ENCODE data around the gene APLN. TPM values are rescaled to one million over a fixed set of nuclear protein-coding genes. Genes with fewer than 3 reads are reported as not detected.

Gene APLN
- total and polyA plus RNA-seq, 9 of the 15 experiments (the other 6 are each of a cell fraction or from before 2014, with no cell fraction given): 0.04 to 0.06 TPM; not detected in 7

GRCh38 chrX:129606918-129607317 is 47.8 kb downstream of the APLN start (continued):
- TF ChIP-seq CTCF (IDR thresholded peaks at IDR 0.05 in 2 of 3, conservative IDR thresholded peaks at IDR 0.05 in 1 of 3; ENCODE audit: insufficient read depth in 2 of 3, low read depth in 1 of 3, low read length in 3 of 3): peak; percentile 76 to 84 (median 77)
- peak; percentile 94 for TF ChIP-seq U2AF1 (optimal IDR thresholded peaks at IDR 0.05; ENCODE audit: low read depth, low read length)

- ATAC-seq: peak; percentile 50
- peak; percentile 20 to 50 (median 26) for DNase-seq (ENCODE audit: extremely low read depth in 1 of 4, low spot score in 3 of 4)
- H3K4me1 ChIP-seq (replicated peaks in 1 of 2; ENCODE audit: control insufficient read depth in 2 of 2, insufficient read depth in 2 of 2, low read length in 2 of 2): peaks cover 10 to 18% of the 10 kb centered on the region in 2 experiments; a peak in 4 of 5 replicates
- intact Hi-C loops (cut with micrococcal nuclease): no loop called here
- CTCF ChIA-PET (ENCODE audit: low intra/inter-chr PET ratio): interaction anchor here (0.6 to 1.1 kb wide), 3 partner anchors 61 to 410 kb away, joined by 3 to 4 read pairs (median 3); no protein-coding TSS in a partner anchor
- H3K9ac ChIP-seq (ENCODE audit: insufficient read depth in 1 of 2, low read depth in 2 of 2, low read length in 2 of 2): peak overlapping the region in 1 of 2 experiments; percentile 43; a peak in 1 of 4 replicates
- WGBS (ENCODE audit: insufficient coverage, low coverage, missing lambda C conversion rate): 30% methylated on average over 8 of the region's 11 CpGs
- no peaks in the 10 kb centered on the region for H4K20me1 ChIP-seq (replicated peaks; ENCODE audit: control insufficient read depth, insufficient read depth, low read length)
- peak; percentile 63 for FAIRE-seq
- POLR2A ChIA-PET: interaction anchor here (0.5 to 0.6 kb wide), 2 partner anchors 32 to 59 kb away, joined by 3 read pairs; no protein-coding TSS in a partner anchor
- in situ Hi-C loops (cut with MboI): loop anchor here (10.0 kb wide), 3 partner anchors 224 to 464 kb away; no protein-coding TSS in a partner anchor
- peaks cover 3% of the 10 kb centered on the region for H3K9me1 ChIP-seq (ENCODE audit: control insufficient read depth, insufficient read depth, low read length)
- no peak overlapping the region for H3K27ac ChIP-seq (ENCODE audit: extremely low read depth, low read depth, low read length)
- H3K9me3 ChIP-seq (replicated peaks; ENCODE audit: control insufficient read depth, insufficient read depth, low read depth, low read length): no peaks in the 10 kb centered on the region
- TF ChIP-seq NCOA2 (IDR thresholded peaks at IDR 0.05; ENCODE audit: partially characterized antibody in 2 of 2): no peak
- peak in 1 of 2 experiments; percentile 49; a peak in 3 of 4 replicates for TF ChIP-seq RAD21 (CRISPR knock-in tag; conservative IDR thresholded peaks at IDR 0.05 in 1 of 2, IDR thresholded peaks at IDR 0.05 in 1 of 2)
- no peak for TF ChIP-seq NFIC (IDR thresholded peaks at IDR 0.05)
- peak; percentile 49 to 59 (median 55); a peak in 5 of 6 replicates for TF ChIP-seq CTCF (IDR thresholded peaks at IDR 0.05 in 2 of 3, conservative IDR thresholded peaks at IDR 0.05 in 1 of 3; ENCODE audit: insufficient read depth in 2 of 3, low read depth in 1 of 3, low read length in 3 of 3)
- H3K4me3 ChIP-seq: no peak overlapping the region
- H3K36me3 ChIP-seq (ENCODE audit: control insufficient read depth, insufficient read depth, low read length): no peaks in the 10 kb centered on the region; the same call in 2 of the 3 replicates
- no peak overlapping the region for H3K4me2 ChIP-seq (ENCODE audit: insufficient read depth, low read length)
- no peaks in the 10 kb centered on the region for H3K27me3 ChIP-seq (ENCODE audit: control insufficient read depth in 2 of 2, insufficient read depth in 2 of 2, low read length in 2 of 2)
- H2AFZ ChIP-seq (ENCODE audit: low read depth, low read length): no peak overlapping the region
- H3K79me2 ChIP-seq (ENCODE audit: control insufficient read depth, insufficient read depth, low read length): no peaks in the 10 kb centered on the region
- no TSS peak for BruUV-seq (replicated peaks)
These were observed 53.8 kb downstream of the APLN start for GRCh38 chrX:129600981-129601424.
